ENCODE measurements around the gene DBH.
"Not testable (repeated sequence)": the region's sequence is repeated elsewhere in the genome, so short reads cannot be mapped to it uniquely, and the experiment has no call there.

The DBH gene

DNA sequence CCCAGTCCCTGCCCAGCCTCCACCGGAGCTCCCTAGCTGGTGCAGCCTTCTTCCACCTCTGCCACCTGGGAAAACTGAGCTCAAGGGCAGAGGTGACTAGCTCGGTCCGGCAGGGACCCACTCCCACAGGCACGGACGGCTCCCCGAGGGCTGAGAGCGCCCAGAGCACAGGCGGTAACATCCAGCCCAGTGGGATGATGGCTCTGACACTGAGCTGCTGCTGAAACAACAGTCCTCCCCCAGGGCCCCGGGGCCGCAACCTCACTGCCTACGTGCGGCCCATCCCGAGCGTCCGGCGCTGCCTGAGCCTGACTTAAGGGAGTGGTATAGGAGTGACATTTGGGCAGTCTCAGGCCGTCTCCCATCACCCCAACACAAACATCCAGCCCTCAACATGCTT is 30.7 kb upstream of the DBH start:
- DNase-seq, result no peak

DNA sequence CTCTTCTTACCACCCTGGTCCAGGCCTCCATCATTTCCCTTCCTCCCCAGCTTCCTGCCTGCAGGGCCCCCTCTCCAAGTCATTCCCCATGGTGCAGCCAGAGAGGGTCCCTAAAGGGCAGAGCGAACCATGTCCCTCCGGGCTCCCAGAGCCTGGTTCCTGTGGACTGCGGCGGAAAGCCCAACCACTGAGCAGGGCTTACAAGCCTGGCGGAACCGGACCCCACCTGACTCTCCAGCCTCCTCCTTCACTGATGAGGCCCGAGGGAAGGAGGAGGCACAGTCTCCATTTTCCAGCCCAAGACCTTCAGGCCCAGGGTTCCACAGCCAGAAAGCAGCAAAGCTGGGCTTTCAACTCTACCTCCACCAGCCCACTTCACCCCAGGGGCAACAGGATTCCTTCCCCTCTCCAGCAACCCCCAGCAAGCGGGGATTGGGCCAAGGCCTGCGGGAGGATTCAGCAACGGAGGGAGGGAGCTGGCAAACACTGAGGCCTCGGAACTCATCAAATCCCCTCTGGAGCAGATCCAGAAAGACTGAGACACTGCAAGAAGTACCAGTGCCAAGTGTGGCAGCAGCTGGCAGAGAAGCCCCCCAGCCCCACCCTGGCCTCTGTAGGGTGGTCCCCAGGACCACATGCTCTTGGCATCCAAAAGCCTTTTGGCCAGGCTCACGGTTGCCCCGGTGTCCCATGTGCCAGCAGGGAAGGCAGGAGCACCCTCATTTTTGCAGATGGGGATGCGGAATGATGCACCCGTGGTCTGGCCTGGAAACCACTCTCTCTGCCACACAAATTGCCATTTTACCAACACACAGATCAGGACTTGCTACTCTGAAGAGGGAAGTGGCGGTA is 30.1 kb upstream of the DBH start:
- no peak for DNase-seq

GRCh38 chr9:133606708-133607025 is 29.5 kb upstream of the DBH start:
- no peak for DNase-seq

DNA sequence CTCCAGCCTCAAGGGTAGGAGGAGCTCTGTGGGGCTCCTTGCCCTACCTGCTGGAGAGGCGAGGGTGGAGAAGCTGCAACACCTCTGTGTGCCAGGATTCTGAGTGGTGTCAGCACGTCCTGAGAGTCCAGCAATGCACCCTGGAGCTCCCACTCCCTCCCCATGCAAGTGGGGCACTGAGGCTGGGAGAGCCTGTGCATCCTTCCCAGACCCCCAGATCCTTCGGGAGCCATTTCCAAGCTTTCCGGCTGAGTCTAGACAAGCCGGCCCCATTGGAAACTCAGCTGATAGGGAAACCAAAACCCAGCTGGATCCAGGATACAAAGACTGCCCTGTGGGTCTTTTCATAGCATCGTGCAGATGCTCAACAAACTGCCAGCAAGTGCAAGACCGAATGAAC is 28.8 kb upstream of the DBH start:
- DNase-seq, result no peak

- no peak for DNase-seq
These were observed 28.2 kb upstream of the DBH start for GRCh38 chr9:133607976-133608375.

GRCh38 chr9:133608382-133608781 is 27.8 kb upstream of the DBH start:
- DNase-seq, result no peak

DNA sequence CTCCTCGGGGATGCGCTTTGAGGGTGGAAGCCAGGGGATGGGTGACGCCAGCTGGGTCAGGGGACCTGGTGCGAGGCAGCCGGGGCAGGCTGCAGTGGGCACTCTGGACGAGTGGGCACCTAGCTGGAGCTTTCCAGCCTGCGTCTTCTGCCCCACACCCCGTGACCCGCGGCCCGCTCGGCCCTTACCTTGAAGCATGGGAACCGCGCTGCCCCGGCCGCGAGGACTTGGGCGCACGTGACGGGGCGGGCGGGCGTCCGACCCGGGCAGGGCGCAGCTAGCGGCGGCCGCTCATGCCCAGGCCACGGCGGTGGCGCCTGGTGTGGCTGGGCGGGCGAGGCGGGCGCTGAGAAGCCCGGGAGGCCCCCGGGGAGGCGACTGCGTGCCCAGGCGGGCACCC is 27.3 kb upstream of the DBH start:
- no peak for DNase-seq

GRCh38 chr9:133609311-133610098 is 26.7 kb upstream of the DBH start, which contains the start of gene FAM163B:
TSS of gene FAM163B (minus strand) at chr9:133609389. CDS start at chr9:133580223, 29,166 bp downstream.
- DNase-seq, result no peak

DNA sequence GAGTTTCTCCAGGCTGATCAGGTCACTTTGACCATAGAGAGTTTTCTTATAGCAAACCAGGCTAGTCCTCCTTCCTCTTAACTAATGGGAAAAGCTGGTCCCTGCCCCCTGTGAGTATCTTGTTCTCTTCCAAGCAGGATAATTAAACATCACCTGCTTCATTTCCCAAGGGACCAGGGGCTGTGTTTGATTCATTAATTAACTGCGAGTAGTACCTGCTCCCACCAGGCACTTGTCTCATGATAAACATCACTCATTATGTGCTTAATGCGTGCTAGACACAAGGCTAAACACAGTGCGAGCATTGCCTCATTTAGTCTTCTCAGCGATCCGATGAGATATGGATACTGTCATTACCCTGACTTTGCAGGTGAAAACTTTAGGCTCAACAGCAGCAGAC is 25.3 kb upstream of the DBH start:
- DNase-seq, result no peak

- no peak for DNase-seq
These were observed 24.1 kb upstream of the DBH start for GRCh38 chr9:133612051-133612450.

DNA sequence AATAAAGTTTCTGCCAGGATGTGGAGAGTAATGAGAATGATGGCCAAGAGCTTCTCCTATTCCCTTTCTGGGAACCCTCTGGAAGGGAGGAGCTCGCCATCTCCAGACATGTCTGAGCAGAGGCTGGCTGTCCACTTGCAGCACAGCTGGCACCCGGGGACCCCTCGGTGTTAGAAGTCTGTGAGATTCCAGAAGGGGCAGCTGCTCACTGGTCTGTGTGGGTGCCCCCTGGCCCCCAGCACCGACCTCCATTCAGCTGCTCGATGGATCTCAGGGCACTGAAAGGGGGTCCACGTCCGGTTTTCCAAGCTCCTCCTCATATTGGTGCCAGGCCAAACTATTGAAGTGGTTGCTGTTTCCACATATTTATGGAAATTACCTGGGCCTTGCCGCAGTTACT is 23.3 kb upstream of the DBH start:
- DNase-seq, result no peak

DNA sequence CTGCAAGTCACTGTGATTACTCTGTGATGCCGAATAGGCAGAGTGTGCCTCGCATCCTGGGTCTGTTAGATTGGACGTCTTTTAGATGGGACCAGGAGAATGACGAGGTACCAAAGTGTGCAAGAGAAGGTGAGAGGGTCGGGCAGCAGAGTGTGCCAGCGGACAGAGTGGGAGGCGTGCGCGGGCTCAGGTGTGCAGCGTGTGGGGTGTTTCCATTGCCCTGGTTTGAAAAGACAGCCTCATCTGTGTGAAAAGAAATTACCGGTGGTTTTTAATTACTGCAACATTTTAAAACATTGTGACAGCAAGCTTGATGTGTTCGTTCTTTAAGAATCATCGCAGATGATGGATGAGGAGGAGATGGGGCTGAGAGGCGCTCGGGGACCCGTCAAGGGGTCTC is 22.7 kb upstream of the DBH start:
- no peak for DNase-seq

DNA sequence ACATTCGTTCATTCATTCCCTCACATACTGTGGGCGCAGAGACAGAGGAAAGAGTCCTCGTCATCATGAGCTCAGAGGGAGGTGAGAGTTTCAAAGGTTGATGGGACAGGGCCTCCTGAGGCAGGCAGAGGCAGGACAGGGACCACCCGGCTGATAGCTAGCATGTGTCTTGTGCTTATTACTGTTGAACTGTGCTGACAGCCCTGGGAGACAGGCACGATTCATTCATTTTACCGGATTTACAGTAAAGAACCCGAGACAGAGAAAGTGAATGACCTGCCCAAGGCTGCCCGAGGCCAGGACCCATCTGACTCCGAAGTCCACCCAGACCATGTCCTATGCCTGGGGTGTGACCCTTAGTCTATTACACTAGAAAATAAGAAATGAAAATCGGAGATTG is 22.1 kb upstream of the DBH start:
- no peak for DNase-seq

GRCh38 chr9:133614678-133615077 is 21.5 kb upstream of the DBH start:
- DNase-seq, result no peak

- no peak for DNase-seq
These were observed 21.0 kb upstream of the DBH start for GRCh38 chr9:133615186-133615585.

- DNase-seq, result no peak
These were observed 20.5 kb upstream of the DBH start for GRCh38 chr9:133615606-133616188.

DNA sequence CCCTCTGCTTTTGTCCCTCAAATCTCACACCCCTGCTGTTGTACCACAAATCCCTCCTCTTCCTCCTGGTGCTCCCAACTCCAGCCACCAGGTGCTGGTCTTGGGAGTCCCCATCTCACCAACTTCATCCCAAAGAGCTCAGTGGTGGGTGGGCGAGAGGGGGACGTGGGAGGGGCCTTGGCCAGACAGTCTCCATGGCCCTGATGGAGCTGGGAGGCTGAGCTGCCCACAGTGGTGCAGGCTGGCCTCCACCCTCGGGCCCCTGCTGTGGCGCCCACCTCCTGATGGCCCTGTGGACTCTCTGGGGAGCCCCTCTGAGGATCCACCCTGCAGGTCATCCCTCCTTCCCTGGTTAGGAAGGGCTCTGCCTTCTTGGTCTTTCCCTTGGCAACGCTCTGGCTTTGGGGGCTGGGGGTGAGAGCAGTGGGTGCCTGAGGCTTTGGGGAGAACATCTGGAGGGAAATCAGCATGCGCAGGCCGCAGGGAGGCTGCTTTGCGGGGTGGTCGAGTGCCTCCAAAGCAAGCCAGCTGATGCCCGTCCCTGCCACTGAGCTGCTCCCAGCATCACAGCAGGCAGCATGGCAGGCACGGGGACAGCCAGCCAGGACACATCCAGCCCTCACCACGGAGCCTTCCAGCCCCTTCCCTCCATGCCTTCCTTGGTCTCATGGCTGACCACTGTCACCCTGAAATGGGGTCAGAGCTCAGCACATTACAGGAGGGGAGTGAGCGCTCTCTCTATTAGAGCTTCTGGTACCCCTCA is 19.3 kb upstream of the DBH start:
- DNase-seq, result no peak

GRCh38 chr9:133618726-133619125 is 17.4 kb upstream of the DBH start:
- no peak for DNase-seq

DNA sequence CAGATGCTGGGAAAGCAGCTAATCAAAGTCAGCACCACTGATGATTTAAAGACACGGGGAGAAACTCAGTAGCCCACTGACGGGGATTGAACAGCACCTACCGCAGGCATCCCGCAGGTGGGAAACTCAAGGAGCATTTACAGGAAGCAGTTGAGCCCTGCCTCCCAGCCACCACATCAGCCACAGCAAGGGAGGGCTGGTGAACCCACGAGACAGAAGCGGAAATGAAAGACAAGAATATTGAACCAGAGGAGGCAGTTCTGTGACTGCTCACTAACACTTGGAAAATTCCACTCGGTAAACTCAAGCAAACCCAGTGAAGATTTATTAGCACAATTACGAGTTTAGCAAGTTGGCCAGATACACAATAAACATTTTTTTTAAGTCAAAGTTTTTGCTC is 16.4 kb upstream of the DBH start:
- no peak for DNase-seq

GRCh38 chr9:133621725-133622267 is 14.4 kb upstream of the DBH start:
- no peak for DNase-seq

DNA sequence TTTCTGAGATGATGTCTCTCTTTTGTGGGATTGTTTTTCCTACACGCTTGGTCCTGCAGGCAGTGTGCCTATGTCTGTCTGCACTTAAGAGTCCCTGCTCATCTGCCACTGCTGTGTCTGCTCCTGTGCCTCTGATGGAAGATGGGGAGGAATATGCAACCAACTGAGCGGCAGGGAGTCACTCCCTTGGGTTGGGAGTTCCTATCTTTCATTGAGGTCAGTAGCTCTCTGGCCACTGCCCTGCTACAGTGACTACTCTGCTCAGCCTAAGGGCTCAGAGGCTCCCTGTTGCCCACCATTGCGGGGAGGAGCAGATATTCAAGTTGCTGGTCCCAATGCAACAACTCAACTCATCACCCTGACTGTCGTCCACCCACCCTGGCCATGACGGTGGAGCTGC is 13.6 kb upstream of the DBH start:
- no peak for DNase-seq

GRCh38 chr9:133626008-133626407 is 10.2 kb upstream of the DBH start:
- not testable (repeated sequence) for DNase-seq

GRCh38 chr9:133627341-133627740 is 8.8 kb upstream of the DBH start:
- DNase-seq, result no peak

Measured in SW 1271 (cell line).